Skin epidermis (tissue), 12 donors: Measurements from ENCODE around the gene TSPAN17.

Experiments
- H3K27ac ChIP-seq, 21 experiments: fragments of 200-600 bp; sonication (generic) in 11 of 21; one replicate each; pipeline ENCODE4 v1.5.0; 2020; ENCODE audit warnings: mild to moderate bottlenecking in 3 of 21, inconsistent platforms in 2 of 21, moderate library complexity in 2 of 21
- H3K4me3 ChIP-seq, 7 experiments: fragments of 200-600 bp; sonication (generic) in 2 of 7; one replicate each; pipeline ENCODE4 v1.5.0; 2020; ENCODE audit warnings: inconsistent platforms in 2 of 7, mild to moderate bottlenecking in 2 of 7, moderate library complexity in 1 of 7

The TSPAN17 gene

DNA sequence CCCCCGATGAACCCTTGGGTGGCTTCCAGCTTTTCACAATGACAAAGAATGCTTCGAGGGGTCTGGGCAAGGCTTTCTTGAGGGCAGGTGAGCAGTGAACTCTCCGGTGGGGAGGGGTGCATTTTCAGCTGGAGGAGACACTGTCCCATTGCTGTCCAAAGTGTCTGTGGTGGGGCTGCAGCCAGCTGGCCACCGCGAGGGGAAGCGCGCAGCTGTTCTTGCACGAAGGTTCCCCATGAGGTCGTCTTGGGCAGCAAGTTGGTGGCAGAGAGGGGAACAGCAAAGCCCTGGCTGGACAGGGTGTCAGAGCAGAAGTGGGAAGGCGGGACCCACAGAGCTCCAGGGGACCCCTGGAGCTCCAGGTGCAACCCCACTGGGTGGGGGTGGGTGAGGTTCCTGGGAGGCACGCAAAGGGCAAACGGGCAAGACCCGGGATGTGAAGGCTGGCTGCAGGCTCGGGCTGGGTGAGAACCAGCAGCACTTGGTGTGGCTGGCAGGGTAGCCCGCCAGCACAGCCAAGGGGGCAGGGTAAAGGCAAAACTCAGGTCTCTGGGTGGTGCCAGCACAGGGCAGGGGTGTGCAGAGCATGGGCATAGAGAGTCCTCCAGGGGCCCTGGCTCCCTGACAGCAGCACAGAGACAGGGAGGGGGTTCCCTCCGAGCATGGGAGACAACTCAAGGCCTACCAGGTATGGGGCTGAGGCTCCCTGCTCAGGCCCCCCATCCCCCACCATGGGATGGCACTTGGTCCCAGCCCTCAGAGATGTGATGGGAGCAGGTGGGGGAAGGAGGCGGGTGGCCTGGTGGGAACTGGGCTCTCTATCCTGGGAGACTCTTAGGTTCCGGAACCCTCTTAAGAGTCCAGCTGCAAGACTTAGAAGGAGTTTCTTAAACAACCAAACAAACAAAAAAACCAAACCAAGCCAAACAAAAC, 26.6 kb downstream of the TSPAN17 start:
- H3K4me3 ChIP-seq, result no peak overlapping the region

GRCh38 chr5:176674799-176675198, 27.5 kb downstream of the TSPAN17 start:
- Histone ChIP-seq H3K27ac (no peak overlapping the region), H3K4me3 (no peak overlapping the region)

More for the DNA sequence above, 26.6 kb downstream of the TSPAN17 start:
- H3K27ac ChIP-seq, result no peak overlapping the region

DNA sequence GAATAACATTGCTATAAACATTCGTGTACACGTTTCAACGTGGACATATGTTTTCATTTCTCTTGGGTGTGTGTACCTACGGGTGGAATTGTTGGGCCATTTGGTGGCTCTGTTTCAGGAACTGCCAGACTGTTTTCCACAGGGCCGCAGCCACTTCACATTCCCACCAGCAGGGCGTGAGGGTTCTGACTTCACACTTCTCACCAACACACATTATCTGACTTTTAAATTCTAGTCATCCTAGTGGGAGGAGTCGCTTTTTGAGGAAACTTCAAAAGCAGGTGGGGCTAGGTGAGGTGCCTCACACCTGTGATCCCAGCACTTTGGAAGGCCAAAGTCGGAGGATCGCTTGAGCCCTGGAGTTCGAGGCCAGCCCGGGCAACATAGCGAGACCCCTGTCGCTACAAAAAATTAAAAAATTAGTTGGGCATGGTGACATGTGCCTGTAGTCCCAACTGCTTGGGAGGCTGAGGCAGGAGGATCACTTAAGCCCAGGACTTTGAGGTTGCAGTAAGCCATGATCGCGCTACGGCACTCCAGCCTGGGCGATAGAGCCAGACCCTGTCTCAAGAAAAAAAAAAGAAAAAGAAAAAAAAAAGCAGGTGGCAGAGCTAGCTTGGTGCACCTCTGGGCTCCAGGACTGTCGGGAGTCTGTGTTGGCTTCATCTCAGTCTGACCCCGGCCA, 28.5 kb downstream of the TSPAN17 start:
- Histone ChIP-seq H3K27ac (no peak overlapping the region), H3K4me3 (no peak overlapping the region)

DNA sequence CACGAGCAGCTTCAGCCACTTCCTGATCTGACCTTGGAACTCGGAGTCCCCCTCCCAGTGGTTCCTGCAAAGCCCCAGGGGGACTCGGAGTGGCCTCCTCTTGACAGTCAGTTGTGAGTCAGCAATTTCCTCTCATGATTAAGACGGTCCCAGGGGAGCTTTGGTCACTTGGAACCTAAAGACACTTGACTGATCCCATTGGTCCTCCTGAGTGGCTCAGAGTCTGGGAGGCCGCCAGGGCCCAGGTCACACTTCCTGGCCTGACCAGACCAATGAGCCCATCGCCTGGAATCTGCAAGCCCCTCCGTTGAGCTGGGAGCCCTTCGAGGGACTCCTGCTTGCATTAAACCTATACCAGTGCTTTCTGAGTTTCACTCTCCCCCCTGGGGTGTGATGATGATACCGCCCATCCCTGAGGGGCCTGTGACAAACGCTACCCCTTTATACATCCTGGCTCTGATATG, 29.1 kb downstream of the TSPAN17 start:
- H3K4me3 ChIP-seq, result no peak overlapping the region
- H3K27ac ChIP-seq, result no peak overlapping the region

DNA sequence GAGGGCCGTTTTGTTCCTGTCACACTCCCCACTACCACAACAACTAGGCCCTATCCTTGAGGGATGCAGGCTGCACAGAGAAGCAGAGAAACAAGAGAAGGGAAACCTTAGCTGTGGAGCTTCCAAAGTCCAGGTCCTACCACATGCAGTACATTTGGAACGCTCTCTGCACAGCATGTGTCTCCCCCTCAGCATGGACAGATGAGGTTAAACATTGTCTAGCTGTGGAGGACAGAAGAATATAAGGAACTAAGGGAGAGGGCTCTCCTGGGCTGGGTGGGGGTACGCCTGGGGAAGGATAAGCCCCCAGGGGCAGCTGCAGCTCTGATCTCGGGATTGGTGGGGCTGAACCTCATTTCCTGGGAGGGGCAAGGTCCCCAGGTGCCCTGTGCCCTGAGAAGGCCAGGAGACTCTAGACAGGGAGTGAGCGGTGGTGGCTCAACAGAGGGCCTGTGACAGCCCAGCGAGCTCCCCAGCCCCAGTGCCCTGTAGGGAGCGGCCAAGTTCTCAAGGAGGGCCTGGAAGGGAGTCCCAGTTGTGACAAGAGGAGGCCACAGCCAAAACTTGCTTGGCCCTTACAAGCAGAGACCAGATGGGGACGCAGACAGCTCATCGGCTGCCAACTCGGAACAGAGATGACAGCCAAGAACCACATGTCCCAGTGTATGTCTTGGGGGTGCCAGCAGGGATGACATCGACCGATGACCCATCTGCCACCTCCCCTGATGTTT, 30.1 kb downstream of the TSPAN17 start:
- H3K27ac ChIP-seq, result no peak overlapping the region
- no peak overlapping the region for H3K4me3 ChIP-seq

GRCh38 chr5:176678584-176678983, 31.3 kb downstream of the TSPAN17 start:
- no peak overlapping the region for H3K27ac ChIP-seq

GRCh38 chr5:176679365-176680225, 32.3 kb downstream of the TSPAN17 start:
- H3K4me3 ChIP-seq, result no peak overlapping the region
- H3K27ac ChIP-seq, result no peak overlapping the region

More at GRCh38 chr5:176678584-176678983, 31.3 kb downstream of the TSPAN17 start:
- H3K4me3 ChIP-seq, result no peak overlapping the region

- Histone ChIP-seq H3K4me3 (no peak overlapping the region), H3K27ac (no peak overlapping the region)
Observed at GRCh38 chr5:176680226-176680563, 32.9 kb downstream of the TSPAN17 start.

DNA sequence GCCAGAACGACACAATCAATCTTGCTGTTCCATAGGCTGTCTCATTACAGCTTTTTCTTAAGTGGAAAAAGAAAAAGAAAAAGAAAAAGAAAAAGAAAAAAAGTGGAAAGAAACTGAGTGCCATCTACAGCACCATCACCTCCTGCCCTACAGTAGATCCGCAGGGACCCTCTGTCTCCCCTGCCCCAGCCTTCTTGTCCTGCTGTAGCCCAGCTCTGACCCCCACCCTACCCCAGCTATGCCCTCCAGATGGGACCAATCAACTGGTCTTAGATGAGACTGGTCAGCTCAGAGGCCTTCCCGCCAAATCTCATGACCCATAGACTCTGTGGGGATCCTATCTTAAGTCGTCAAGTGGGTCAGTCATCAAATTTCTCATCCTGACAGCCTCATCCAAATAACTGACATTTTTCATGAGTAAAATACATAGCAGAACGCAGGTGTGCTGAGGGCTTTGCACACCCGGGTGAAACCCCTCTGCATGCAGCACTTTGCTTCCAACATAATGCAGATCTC, 34.8 kb downstream of the TSPAN17 start:
- no peak overlapping the region for H3K4me3 ChIP-seq
- no peak overlapping the region for H3K27ac ChIP-seq

DNA sequence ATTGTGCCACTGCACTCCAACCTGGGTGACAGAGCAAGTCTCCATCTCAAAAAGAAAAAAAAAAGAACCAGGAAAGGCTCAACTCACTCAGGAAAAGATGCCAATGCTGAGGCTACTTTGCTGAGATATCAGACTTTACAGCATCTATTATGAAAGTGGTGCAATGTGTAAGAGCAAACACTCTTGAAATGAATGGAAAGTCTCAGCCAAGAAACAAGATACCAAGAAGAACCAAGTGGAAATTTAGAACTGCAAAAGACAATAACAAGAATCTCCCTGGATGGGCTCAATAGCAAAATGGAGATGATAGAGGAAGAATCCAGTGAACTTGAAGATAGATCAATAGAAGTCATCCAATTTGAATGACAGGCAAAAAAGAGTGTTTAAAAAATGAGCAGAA, 37.7 kb downstream of the TSPAN17 start:
- Histone ChIP-seq H3K27ac (no peak overlapping the region), H3K4me3 (no peak overlapping the region)

- Histone ChIP-seq H3K4me3 (no peak overlapping the region), H3K27ac (no peak overlapping the region)
Observed at GRCh38 chr5:176687247-176687646, 40.0 kb downstream of the TSPAN17 start.

DNA sequence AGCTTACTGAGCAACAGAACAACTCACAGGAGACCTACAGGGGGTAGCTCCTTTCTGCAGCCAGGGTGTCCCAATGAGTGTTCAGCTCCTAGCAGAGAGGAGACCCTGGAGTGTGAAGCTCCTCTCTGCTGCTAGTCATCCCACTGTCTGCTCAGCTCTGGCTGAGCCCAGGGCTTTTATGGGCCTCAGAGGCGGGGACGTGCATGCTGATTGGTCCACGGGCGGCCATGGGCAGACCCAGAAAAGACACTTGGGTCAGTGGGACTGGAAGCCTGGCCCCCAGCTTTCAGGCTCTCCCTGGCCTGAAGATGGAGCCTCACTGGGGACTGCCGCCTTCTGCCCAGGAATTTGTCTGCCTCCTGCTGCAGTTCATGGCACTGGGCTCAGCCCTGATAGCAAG, 40.6 kb downstream of the TSPAN17 start:
- Histone ChIP-seq H3K27ac (no peak overlapping the region), H3K4me3 (no peak overlapping the region)

DNA sequence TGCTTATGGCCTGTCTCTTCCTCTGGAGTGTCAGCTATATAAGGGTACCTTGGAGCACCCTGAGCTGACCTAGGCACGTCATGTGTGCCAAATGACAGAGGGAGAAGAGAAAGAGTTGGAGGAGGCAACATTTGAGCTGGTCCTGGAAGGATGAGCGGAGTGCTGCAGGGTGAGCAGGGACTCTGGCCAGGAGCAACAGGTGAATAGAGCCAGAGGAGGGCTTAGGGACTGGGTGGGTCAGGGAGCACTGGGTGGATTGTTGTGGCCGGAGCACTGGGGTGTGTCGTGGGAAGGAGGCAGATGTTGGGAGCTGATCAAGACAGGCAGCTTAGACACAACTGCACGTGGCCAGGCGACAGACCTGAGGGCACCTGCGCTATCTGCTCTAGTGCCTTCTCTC, 43.6 kb downstream of the TSPAN17 start:
- no peak overlapping the region for H3K4me3 ChIP-seq
- H3K27ac ChIP-seq, result no peak overlapping the region

GRCh38 chr5:176691524-176691923, 44.2 kb downstream of the TSPAN17 start:
- Histone ChIP-seq H3K27ac (no peak overlapping the region), H3K4me3 (no peak overlapping the region)

DNA sequence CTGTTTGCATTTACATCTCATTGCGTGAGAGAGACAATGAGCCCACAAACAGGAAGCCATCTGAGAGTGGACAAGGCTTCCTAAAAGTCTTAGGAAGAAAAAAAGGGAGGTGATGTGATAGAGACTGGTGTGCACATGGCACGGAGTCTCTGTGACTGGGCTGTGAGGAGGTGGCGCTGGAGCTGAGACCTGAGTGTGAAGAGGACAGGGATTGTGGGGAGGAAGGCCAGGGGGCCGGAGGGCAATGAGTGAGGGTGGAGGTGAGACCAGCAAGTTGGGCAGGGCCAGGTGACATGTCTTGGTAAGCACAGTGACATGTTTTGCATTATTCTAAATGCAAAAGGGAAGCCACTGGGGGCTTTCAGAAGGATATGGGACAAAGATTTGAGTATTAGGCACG, 45.0 kb downstream of the TSPAN17 start:
- H3K4me3 ChIP-seq, result no peak overlapping the region

GRCh38 chr5:176692839-176693476, 45.7 kb downstream of the TSPAN17 start:
- H3K4me3 ChIP-seq, result no peak overlapping the region
- H3K27ac ChIP-seq, result no peak overlapping the region

More for the DNA sequence above, 45.0 kb downstream of the TSPAN17 start:
- H3K27ac ChIP-seq, result no peak overlapping the region

- Histone ChIP-seq H3K4me3 (no peak overlapping the region), H3K27ac (no peak overlapping the region)
Observed at GRCh38 chr5:176693477-176693851, 46.2 kb downstream of the TSPAN17 start.

DNA sequence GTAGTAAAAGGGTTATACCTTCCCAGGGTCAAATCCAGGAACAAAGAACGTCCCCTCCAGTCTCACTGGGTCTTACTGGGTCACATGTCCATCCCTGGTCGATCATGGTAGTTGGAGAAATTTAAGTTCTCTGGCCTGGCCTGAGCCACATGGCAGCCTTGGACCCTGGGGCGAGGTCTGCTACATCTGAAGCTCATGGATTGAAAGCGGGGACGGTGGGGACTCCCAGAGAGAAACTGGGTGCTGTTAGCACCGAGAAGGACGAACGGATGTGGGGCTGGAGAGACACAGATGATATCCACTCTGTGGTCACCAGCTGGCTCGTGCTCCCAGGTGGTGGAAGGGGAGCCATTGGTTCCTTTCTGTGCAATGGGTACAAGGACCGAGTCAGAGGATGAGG, 46.9 kb downstream of the TSPAN17 start:
- Histone ChIP-seq H3K4me3 (no peak overlapping the region), H3K27ac (no peak overlapping the region)

DNA sequence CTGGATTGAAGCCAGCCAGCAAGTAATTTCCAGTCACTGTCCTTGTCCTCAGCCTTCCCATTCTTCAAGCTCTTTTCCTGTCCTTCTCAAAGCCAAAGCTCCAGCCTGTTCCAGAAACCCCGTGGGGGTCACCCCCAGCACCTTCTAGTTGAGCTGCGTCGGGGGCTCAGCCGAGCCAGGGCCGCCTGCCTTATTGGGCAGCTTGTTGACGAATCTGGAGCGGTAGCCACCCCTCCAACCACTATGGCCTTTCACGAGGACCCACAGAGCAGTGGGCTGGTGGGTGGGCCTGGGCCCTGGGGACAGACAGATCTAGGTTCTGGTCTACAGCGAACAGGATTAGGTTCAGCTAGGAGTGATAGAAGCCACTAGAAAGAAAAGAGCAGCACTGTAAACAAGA, 47.3 kb downstream of the TSPAN17 start:
- H3K4me3 ChIP-seq, result no peak overlapping the region
- no peak overlapping the region for H3K27ac ChIP-seq
